Mammary epithelial cell (primary cell): ENCODE data around the gene CD180.

Experiments used
- EZH2 ChIP-seq: IDR thresholded peaks from 2 replicates; pipeline ENCODE4 v1.6.1; 2012; ENCODE audit warnings: low read length, inconsistent platforms, borderline replicate concordance
- TF ChIP-seq, protein P1 (sequence below), 2 donors: IDR thresholded peaks in 1 of 2; conservative IDR thresholded peaks in 1 of 2; 2 replicates each; pipeline ENCODE4 v1.5.1; 2011 to 2012; ENCODE audit warnings: inconsistent platforms in 2 of 2, low read length in 2 of 2, mild to moderate bottlenecking in 2 of 2, control low read depth in 1 of 2, low read depth in 1 of 2; ENCODE audit not compliant: insufficient read depth in 1 of 2; ENCODE audit errors: extremely low read depth in 1 of 2

DNA sequence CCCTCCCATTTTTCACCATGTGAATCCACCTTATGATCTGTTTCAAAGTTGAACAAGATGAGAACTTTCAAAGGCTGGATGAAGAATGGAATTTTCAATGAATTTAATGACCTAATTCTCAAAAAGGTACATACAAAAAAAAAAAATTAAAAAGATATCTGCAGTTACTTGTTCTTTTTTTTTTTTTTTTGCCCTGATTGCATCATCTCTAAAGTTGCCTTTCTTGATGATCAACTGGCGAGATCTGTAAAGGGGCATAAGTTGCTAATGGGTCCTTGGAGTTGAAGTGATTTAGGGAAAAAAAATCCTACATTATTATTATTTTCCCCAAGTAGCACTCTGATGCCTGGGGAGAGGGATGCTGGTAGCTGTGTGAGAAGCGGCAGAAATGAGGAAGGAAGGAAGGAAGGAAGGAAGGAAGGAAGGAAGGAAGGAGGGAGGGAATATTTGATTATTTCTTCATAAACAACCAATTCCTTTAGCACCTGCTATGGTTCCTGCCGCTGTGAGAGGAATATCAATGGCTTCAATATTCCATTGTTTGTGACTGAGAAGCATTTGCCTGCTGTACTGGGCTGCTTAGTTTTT, 48.8 kb upstream of the CD180 start:
- TF ChIP-seq, protein P1, sequence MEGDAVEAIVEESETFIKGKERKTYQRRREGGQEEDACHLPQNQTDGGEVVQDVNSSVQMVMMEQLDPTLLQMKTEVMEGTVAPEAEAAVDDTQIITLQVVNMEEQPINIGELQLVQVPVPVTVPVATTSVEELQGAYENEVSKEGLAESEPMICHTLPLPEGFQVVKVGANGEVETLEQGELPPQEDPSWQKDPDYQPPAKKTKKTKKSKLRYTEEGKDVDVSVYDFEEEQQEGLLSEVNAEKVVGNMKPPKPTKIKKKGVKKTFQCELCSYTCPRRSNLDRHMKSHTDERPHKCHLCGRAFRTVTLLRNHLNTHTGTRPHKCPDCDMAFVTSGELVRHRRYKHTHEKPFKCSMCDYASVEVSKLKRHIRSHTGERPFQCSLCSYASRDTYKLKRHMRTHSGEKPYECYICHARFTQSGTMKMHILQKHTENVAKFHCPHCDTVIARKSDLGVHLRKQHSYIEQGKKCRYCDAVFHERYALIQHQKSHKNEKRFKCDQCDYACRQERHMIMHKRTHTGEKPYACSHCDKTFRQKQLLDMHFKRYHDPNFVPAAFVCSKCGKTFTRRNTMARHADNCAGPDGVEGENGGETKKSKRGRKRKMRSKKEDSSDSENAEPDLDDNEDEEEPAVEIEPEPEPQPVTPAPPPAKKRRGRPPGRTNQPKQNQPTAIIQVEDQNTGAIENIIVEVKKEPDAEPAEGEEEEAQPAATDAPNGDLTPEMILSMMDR (conservative IDR thresholded peaks at IDR 0.05 in 1 of 2, IDR thresholded peaks at IDR 0.05 in 1 of 2; ENCODE audit: extremely low read depth in 1 of 2, insufficient read depth in 1 of 2, low read depth in 1 of 2, low read length in 2 of 2) = no peak
- TF ChIP-seq EZH2 = no peak
